Measurements from ENCODE around the gene PPP2R5C.

GRCh38 chr14:101844219-101844618, 82.7 kb downstream of the PPP2R5C start:
- TF ChIP-seq ZFP3 (CRISPR knock-in tag; IDR thresholded peaks at IDR 0.05) (no peak), PATZ1 (CRISPR knock-in tag; IDR thresholded peaks at IDR 0.05; ENCODE audit: borderline replicate concordance) (no peak), ISL1 (CRISPR knock-in tag; IDR thresholded peaks at IDR 0.05) (no peak)

All from SK-N-SH treated with all-trans-retinoic acid at 6 μM for 48 hours (cell line).